Measurements from ENCODE around the gene NAALADL1. TPM values are rescaled to one million over a fixed set of nuclear protein-coding genes. Genes with fewer than 3 reads are reported as not detected.

Gene NAALADL1
- total RNA-seq, 1 donor from 2014 or later = 13.4 TPM

GRCh38 chr11:65017937-65018336 lies 40.4 kb downstream of the NAALADL1 start:
- intact Hi-C loops (cut with micrococcal nuclease) = no loop called here
- ATAC-seq (ENCODE audit: low read depth) (no peak), DNase-seq (no peak)
- Mint-ChIP-seq H3K27ac (no peak overlapping the region), H3K27me3 (no peaks in the 10 kb centered on the region), H3K9me3 (no peaks in the 10 kb centered on the region), H3K4me1 (peaks cover 24% of the 10 kb centered on the region), H3K4me3 (no peak overlapping the region), H3K36me3 (ENCODE audit: low read depth) (peaks cover 44% of the 10 kb centered on the region)
- TF ChIP-seq CTCF (IDR thresholded peaks at IDR 0.05) = no peak
- ChIA-PET CTCF (no interaction called here), POLR2A (no interaction called here)

GRCh38 chr11:65016705-65017104 lies 41.6 kb downstream of the NAALADL1 start:
- H3K27ac Mint-ChIP-seq = no peak overlapping the region
- no peak overlapping the region for H3K4me3 Mint-ChIP-seq
- ChIA-PET POLR2A (no interaction called here), CTCF (no interaction called here)
- H3K9me3 Mint-ChIP-seq = no peaks in the 10 kb centered on the region
- DNase-seq (no peak), ATAC-seq (ENCODE audit: low read depth) (no peak)
- peaks cover 36% of the 10 kb centered on the region for H3K36me3 Mint-ChIP-seq (ENCODE audit: low read depth)
- peaks cover 26% of the 10 kb centered on the region for H3K4me1 Mint-ChIP-seq
- no peaks in the 10 kb centered on the region for H3K27me3 Mint-ChIP-seq
- no peak for TF ChIP-seq CTCF (IDR thresholded peaks at IDR 0.05)
- intact Hi-C loops (cut with micrococcal nuclease) = no loop called here

GRCh38 chr11:65014726-65015227 lies 43.6 kb downstream of the NAALADL1 start:
- peak overlapping the region; percentile 86 for H3K4me3 Mint-ChIP-seq
- H3K27ac Mint-ChIP-seq = peak overlapping the region; percentile 88
- intact Hi-C loops (cut with micrococcal nuclease) = loop anchor here (1.0 to 5.0 kb wide), 13 partner anchors 13 to 318 kb away; partner anchors contain the start of genes CDCA5, DPF2, EHD1 and MAJIN
- peaks cover 25% of the 10 kb centered on the region for H3K36me3 Mint-ChIP-seq (ENCODE audit: low read depth)
- no peaks in the 10 kb centered on the region for H3K27me3 Mint-ChIP-seq
- ChIA-PET CTCF (interaction anchor here (0.8 to 2.8 kb wide), 14 partner anchors 12 to 227 kb away, joined by 3 to 15 read pairs (median 4); partner anchors contain the start of genes ATG2A, BATF2, CDC42BPG and MEN1), POLR2A (interaction anchor here (0.6 to 2.4 kb wide), 16 partner anchors 12 to 236 kb away, joined by 3 to 13 read pairs (median 7); partner anchors contain the start of genes BATF2, PPP2R5B, SAC3D1 and SF1)
- TF ChIP-seq CTCF (IDR thresholded peaks at IDR 0.05) = no peak
- no peaks in the 10 kb centered on the region for H3K9me3 Mint-ChIP-seq
- DNase-seq (no peak), ATAC-seq (ENCODE audit: low read depth) (no peak)
- peaks cover 26% of the 10 kb centered on the region for H3K4me1 Mint-ChIP-seq

- H3K9me3 Mint-ChIP-seq = no peaks in the 10 kb centered on the region
- H3K27ac Mint-ChIP-seq = peak within 1 kb of the TSS; percentile 96
- no peaks in the 10 kb centered on the region for H3K27me3 Mint-ChIP-seq
- ChIA-PET POLR2A (interaction anchor here (0.6 to 2.4 kb wide), 23 partner anchors 13 to 601 kb away, joined by 3 to 13 read pairs (median 5); partner anchors contain the start of genes ATG2A, BATF2, MAJIN and PCNX3), CTCF (interaction anchor here (0.6 to 2.8 kb wide), 20 partner anchors 8 to 376 kb away, joined by 3 to 15 read pairs (median 4); partner anchors contain the start of genes ATG2A, BATF2, CDC42BPG and CDCA5)
- DNase-seq (peak; percentile 89), ATAC-seq (ENCODE audit: low read depth) (peak; percentile 80)
- peak within 1 kb of the TSS; percentile 90 for H3K4me3 Mint-ChIP-seq
- TF ChIP-seq CTCF (IDR thresholded peaks at IDR 0.05) = peak; percentile 54
- peaks cover 20% of the 10 kb centered on the region for H3K36me3 Mint-ChIP-seq (ENCODE audit: low read depth)
- peaks cover 26% of the 10 kb centered on the region for H3K4me1 Mint-ChIP-seq
- intact Hi-C loops (cut with micrococcal nuclease) = loop anchor here (1.0 to 5.0 kb wide), 18 partner anchors 13 to 318 kb away; partner anchors contain the start of genes ATG2A, CAPN1, CDCA5 and DPF2
Measured at GRCh38 chr11:65013888-65014725, 44.2 kb downstream of the NAALADL1 start, which contains the start of gene ARL2. Gene ARL2, plus strand, starts transcription at chr11:65014160. Its CDS starts 48 bp downstream, at chr11:65014208.

Measured in activated B cell treated with CpG ODN at 0.5 μM for 24 hours (primary cell).